OCI-LY7 (cell line): ENCODE data around the gene LCN2. TPM values are rescaled to one million over a fixed set of nuclear protein-coding genes. Genes with fewer than 3 reads are reported as not detected.

ENCODE experiments used
- BruUV-seq: library from RNA; stranded (reverse); fragments of 400-500 nt; replicated peaks from 2 replicates; lab custom pipeline; 2021; lab: Mats Ljungman, UMichigan
- CTCF ChIA-PET: fragments of 300-600 bp; sonication (Branson Sonifier 250); formaldehyde crosslinking; loops from one replicate; lab custom pipeline; 2022; ENCODE audit warnings: antibody characterized with exemption; ENCODE audit not compliant: unreplicated experiment; lab: Charles Lee
- POLR2A ChIA-PET: fragments of 300-600 bp; sonication (Branson Sonifier 250); formaldehyde crosslinking; loops from one replicate; lab custom pipeline; 2022; ENCODE audit warnings: antibody characterized with exemption; lab: Charles Lee
- DNase-seq: peaks from one replicate; pipeline ENCODE4 v3.0.0-alpha.2; 2015; ENCODE audit warnings: low spot score
- H2AFZ ChIP-seq: fragments of 200-600 bp; sonication (generic), shearing (Covaris generic); 2 replicates; pipeline ENCODE4 v1.6.1; 2014; ENCODE audit warnings: mild to moderate bottlenecking, antibody characterized with exemption, low read length, moderate library complexity
- H3K27ac ChIP-seq: fragments of 200-600 bp; sonication (generic); 2 replicates; pipeline ENCODE4 v1.5.1; 2014; ENCODE audit warnings: mixed run types, low read depth, mild to moderate bottlenecking, moderate library complexity, low read length, inconsistent platforms; ENCODE audit not compliant: poor library complexity, severe bottlenecking
- H3K36me3 ChIP-seq: fragments of 200-600 bp; sonication (generic); 2 replicates; pipeline ENCODE4 v1.6.1; 2014; ENCODE audit warnings: mild to moderate bottlenecking, antibody characterized with exemption, low read length, moderate library complexity, mixed read lengths; ENCODE audit not compliant: insufficient read depth
- H3K4me1 ChIP-seq: fragments of 200-600 bp; sonication (generic); 2 replicates; pipeline ENCODE4 v1.5.1; 2014; ENCODE audit warnings: mild to moderate bottlenecking, low read length; ENCODE audit not compliant: insufficient read depth, poor library complexity, severe bottlenecking
- H3K4me2 ChIP-seq: fragments of 200-600 bp; sonication (generic); 2 replicates; pipeline ENCODE4 v1.6.1; 2014; ENCODE audit warnings: mild to moderate bottlenecking, low read length
- H3K4me3 ChIP-seq: fragments of 200-600 bp; sonication (generic); 2 replicates; pipeline ENCODE4 v1.5.1; 2014; ENCODE audit warnings: mild to moderate bottlenecking, low read depth, low read length; ENCODE audit not compliant: poor library complexity, severe bottlenecking
- H3K79me2 ChIP-seq: fragments of 200-600 bp; sonication (generic); 2 replicates; pipeline ENCODE4 v1.6.1; 2016; ENCODE audit warnings: low read depth, mild to moderate bottlenecking, low read length, moderate library complexity, mixed read lengths; ENCODE audit not compliant: insufficient read depth
- H3K9me2 ChIP-seq: fragments of 200-600 bp; sonication (generic); 2 replicates; pipeline ENCODE4 v1.6.1; 2016; ENCODE audit warnings: mild to moderate bottlenecking, low read length, mixed read lengths; ENCODE audit not compliant: insufficient read depth
- H3K9me3 ChIP-seq: fragments of 200-600 bp; sonication (generic); 2 replicates; pipeline ENCODE4 v1.6.1; 2014; ENCODE audit warnings: mild to moderate bottlenecking, mixed run types, low read length, mixed read lengths
- H4K20me1 ChIP-seq: fragments of 200-600 bp; sonication (generic); 2 replicates; pipeline ENCODE4 v1.6.1; 2014; ENCODE audit warnings: mild to moderate bottlenecking, antibody characterized with exemption, low read length, moderate library complexity, mixed read lengths; ENCODE audit not compliant: insufficient read depth
- EZH2phosphoT487 ChIP-seq: fragments of 200-600 bp; sonication (generic); IDR thresholded peaks from 2 replicates; pipeline ENCODE4 v1.6.1; 2018; ENCODE audit warnings: low read depth, borderline replicate concordance, mild to moderate bottlenecking, mixed run types, antibody characterized with exemption, low read length, moderate library complexity, mixed read lengths
- intact Hi-C: fragments of 100-400 bp; cut with micrococcal nuclease; formaldehyde crosslinking; loops from one replicate; pipeline ENCODE4 v1.10.0; 2022; ENCODE audit not compliant: unreplicated experiment
- total RNA-seq, 2 experiments: library from RNA; depleted of rRNA in 1 of 2; stranded (reverse); fragments of >200 nt in 1 of 2; shearing (Covaris generic) in 1 of 2; gene quantifications; 2 replicates each; pipeline ENCODE4 v1.2.3, GENCODE V29; 2014 to 2022
- TF ChIP-seq, protein P1 (sequence below): fragments of 200-600 bp; sonication (generic); conservative IDR thresholded peaks from 2 replicates; pipeline ENCODE4 v1.5.1; 2014; ENCODE audit warnings: mild to moderate bottlenecking, antibody characterized with exemption, low read length, moderate library complexity, mixed read lengths

LCN2 gene
- total RNA-seq, 2 experiments from 2014 or later, result not detected

DNA sequence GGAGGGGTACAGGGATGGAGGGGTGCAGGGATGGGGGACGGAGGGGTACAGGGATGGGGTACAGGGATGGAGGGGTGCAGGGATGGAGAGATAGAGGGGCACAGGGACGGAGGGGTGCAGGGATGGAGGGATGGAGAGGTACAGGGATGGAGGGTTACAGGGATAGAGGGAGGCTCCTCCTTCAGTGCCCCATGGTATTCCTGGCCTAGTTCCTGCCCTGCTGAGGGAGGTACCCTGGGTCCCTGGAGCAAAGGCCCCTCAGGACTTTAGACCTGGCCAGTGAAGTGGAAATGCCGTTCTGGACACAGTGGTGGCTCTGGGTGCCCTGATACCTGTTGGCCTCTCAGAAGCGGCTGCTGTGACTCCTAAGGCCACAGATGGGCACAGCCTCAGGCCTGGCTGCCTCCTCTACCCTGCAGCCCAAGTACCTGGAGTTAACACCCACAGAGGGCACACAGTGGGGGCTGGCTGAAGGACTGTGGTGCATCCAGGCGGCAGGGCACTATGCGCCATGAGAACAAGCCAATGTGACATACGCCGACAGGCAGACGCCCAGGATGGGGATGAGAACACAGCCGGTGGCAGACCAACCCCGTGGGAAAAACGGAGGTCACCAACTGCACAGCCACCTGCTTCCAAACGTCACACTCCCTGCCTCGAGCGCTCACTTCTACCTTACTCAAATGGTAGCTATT is 30.1 kb upstream of the LCN2 start:
- TF ChIP-seq, protein P1, sequence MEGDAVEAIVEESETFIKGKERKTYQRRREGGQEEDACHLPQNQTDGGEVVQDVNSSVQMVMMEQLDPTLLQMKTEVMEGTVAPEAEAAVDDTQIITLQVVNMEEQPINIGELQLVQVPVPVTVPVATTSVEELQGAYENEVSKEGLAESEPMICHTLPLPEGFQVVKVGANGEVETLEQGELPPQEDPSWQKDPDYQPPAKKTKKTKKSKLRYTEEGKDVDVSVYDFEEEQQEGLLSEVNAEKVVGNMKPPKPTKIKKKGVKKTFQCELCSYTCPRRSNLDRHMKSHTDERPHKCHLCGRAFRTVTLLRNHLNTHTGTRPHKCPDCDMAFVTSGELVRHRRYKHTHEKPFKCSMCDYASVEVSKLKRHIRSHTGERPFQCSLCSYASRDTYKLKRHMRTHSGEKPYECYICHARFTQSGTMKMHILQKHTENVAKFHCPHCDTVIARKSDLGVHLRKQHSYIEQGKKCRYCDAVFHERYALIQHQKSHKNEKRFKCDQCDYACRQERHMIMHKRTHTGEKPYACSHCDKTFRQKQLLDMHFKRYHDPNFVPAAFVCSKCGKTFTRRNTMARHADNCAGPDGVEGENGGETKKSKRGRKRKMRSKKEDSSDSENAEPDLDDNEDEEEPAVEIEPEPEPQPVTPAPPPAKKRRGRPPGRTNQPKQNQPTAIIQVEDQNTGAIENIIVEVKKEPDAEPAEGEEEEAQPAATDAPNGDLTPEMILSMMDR, result no peak
- no peak for TF ChIP-seq EZH2phosphoT487
- Histone ChIP-seq H3K36me3 (peaks cover 72% of the 10 kb centered on the region), H3K27ac (no peak overlapping the region), H3K4me3 (no peak overlapping the region), H4K20me1 (no peaks in the 10 kb centered on the region), H2AFZ (no peak overlapping the region), H3K9me3 (no peaks in the 10 kb centered on the region), H3K9me2 (no peaks in the 10 kb centered on the region), H3K79me2 (no peaks in the 10 kb centered on the region), H3K4me1 (no peaks in the 10 kb centered on the region), H3K4me2 (no peak overlapping the region)
- DNase-seq, result no peak
- CTCF ChIA-PET, result no interaction called here
- BruUV-seq, result no TSS peak
- intact Hi-C loops, result no loop called here
- POLR2A ChIA-PET, result no interaction called here

DNA sequence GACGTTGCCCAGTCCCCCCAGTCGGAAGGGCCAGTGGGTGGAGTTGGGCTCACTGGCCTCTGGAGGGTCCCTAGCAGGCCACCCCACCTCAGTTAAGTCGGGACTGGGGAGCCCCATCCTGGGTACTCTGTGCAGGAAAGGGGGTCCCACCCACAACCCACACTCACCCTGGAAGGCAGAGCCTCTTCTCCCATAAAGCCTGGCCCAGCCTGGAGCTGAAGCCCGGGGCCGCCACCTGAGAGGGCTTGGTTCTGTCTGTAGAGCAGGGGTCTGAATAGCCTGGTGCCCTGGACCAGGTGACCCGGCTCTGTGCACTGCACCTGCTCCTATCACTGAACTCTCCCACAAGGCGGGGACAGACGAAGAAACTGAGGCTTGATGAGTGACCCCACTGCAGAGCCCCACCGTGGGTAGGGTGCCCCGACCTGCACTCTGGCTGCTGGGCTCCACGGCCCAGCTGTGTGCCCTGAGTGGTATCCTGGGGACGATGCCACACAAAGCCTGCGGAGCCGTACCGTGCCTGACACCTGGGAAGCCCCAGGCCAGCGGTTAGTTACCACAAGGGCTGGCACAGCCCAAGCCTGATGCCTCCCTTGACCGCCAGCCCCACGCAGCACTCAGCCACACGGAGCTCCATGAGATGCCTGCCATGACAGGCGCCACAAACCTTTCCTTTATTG is 29.1 kb upstream of the LCN2 start:
- Histone ChIP-seq H2AFZ (no peak overlapping the region), H3K9me3 (no peaks in the 10 kb centered on the region), H3K79me2 (peaks cover 2% of the 10 kb centered on the region; the same call in 1 of the 2 replicates), H3K9me2 (no peaks in the 10 kb centered on the region), H3K4me2 (no peak overlapping the region), H4K20me1 (0 out of 2 replicates have a peak, but pooled peaks cover 2% of the 10 kb centered on the region), H3K4me3 (no peak overlapping the region), H3K4me1 (peaks cover 5% of the 10 kb centered on the region), H3K27ac (no peak overlapping the region), H3K36me3 (peaks cover 72% of the 10 kb centered on the region)
- BruUV-seq, result no TSS peak
- ChIA-PET POLR2A (no interaction called here), CTCF (no interaction called here)
- TF ChIP-seq, protein P1, result no peak
- no peak for TF ChIP-seq EZH2phosphoT487
- intact Hi-C loops, result no loop called here
- no peak for DNase-seq
